Measurements from ENCODE around the gene PPIP5K2. TPM values are rescaled to one million over a fixed set of nuclear protein-coding genes. Genes with fewer than 3 reads are reported as not detected.

The PPIP5K2 gene
- total RNA-seq, 1 experiment from 2014 or later = 74.1 TPM

- no peak for DNase-seq (ENCODE audit: low spot score)
These were observed 125.7 kb downstream of the PPIP5K2 start for GRCh38 chr5:103245761-103246160.

GRCh38 chr5:103247118-103247517, 127.0 kb downstream of the PPIP5K2 start:
- DNase-seq (ENCODE audit: low spot score) = no peak

- DNase-seq (ENCODE audit: low spot score) = no peak
These were observed 129.0 kb downstream of the PPIP5K2 start for GRCh38 chr5:103249068-103249467.

- DNase-seq (ENCODE audit: low spot score) = no peak
These were observed 134.8 kb downstream of the PPIP5K2 start for GRCh38 chr5:103254921-103255320.

GRCh38 chr5:103255691-103256090, 135.6 kb downstream of the PPIP5K2 start:
- DNase-seq (ENCODE audit: low spot score) = no peak

- DNase-seq (ENCODE audit: low spot score) = no peak
These were observed 136.1 kb downstream of the PPIP5K2 start for GRCh38 chr5:103256178-103256577.

- peak; percentile 97 for DNase-seq (ENCODE audit: low spot score)
These were observed 138.4 kb downstream of the PPIP5K2 start, which contains the start of gene MACIR for GRCh38 chr5:103258368-103258956. Gene MACIR, plus strand, starts transcription at chr5:103258763. Its CDS starts 17,157 bp downstream, at chr5:103275920.

GRCh38 chr5:103258957-103259704, 139.0 kb downstream of the PPIP5K2 start:
- DNase-seq (ENCODE audit: low spot score) = peak; percentile 27

- peak; percentile 41 for DNase-seq (ENCODE audit: low spot score)
These were observed 139.7 kb downstream of the PPIP5K2 start for GRCh38 chr5:103259705-103260355.

- no peak for DNase-seq (ENCODE audit: low spot score)
These were observed 140.8 kb downstream of the PPIP5K2 start for GRCh38 chr5:103260951-103261350.

Other genes starting within 250 kb of the PPIP5K2 start
- gene GIN1, start 163 bp upstream of the PPIP5K2 start, total RNA-seq (2014; rRNA removed; shearing (Covaris generic)) = 4.9 and 8.4 TPM in 2 replicates
- 17.2 and 25.4 TPM in 2 replicates for gene MACIR, start 138.5 kb downstream of the PPIP5K2 start, total RNA-seq (2014; rRNA removed; shearing (Covaris generic))